Measurements from ENCODE around the gene SIAH1.
A peak's percentile ranks its signal among the peaks of the same experiment; 100 is the strongest.

The SIAH1 gene

DNA sequence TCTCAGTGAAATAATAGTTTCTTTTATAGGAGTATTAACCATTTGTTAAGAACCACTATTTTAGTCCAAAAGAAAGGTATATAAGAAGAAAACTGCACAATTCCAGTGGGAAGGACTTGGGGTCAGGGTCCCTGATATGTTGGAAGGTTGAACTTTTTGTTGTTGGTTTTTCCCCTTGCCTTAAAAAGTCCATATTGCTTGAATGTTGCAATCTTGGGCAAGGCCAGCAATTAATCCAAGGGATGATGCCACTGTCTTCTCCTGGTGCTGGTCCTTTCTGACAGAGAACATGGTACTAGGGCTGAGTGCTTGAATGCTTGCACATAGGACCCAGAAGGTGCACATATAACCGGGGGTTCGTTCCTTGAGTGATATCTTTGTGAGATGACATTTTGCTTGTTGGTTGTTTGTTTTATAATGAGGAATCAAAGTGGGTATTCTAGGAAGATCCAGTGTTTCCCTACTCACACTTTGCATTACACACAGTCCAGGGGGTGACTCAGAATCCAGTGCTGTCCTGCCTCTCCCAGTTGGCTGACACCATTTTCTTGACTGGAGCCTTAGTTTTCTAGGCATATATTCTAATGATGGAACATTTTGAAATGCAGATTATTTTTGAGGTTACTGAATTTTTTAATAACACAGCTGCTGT lies 54.9 kb downstream of the SIAH1 start:
- no peak for DNase-seq (ENCODE audit: low read depth)
- no peak overlapping the region for H3K4me3 ChIP-seq (replicated peaks; ENCODE audit: low read depth, low read length)
- TF ChIP-seq, protein P1, sequence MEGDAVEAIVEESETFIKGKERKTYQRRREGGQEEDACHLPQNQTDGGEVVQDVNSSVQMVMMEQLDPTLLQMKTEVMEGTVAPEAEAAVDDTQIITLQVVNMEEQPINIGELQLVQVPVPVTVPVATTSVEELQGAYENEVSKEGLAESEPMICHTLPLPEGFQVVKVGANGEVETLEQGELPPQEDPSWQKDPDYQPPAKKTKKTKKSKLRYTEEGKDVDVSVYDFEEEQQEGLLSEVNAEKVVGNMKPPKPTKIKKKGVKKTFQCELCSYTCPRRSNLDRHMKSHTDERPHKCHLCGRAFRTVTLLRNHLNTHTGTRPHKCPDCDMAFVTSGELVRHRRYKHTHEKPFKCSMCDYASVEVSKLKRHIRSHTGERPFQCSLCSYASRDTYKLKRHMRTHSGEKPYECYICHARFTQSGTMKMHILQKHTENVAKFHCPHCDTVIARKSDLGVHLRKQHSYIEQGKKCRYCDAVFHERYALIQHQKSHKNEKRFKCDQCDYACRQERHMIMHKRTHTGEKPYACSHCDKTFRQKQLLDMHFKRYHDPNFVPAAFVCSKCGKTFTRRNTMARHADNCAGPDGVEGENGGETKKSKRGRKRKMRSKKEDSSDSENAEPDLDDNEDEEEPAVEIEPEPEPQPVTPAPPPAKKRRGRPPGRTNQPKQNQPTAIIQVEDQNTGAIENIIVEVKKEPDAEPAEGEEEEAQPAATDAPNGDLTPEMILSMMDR (IDR thresholded peaks at IDR 0.05; ENCODE audit: low read length, missing control alignments) = no peak

DNA sequence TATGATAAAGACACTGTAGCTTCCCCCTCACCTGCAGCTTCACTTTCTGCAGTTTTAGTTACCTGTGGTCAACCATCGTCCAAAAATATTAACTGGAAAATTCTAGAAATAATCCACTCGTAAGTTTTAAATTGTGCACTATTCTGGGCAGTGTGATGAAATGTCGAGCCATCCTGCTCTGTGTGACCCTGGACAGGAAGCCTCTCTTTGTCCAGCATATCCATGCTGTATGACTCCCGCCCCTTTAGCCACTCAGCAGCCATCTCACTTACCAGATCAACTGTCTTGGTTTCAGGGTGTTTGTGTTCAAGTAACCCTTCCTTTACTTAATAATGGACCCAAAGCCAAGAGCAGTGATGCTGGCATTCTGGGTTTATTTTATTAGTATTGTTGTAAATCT lies 56.1 kb downstream of the SIAH1 start:
- no peak overlapping the region for H3K4me3 ChIP-seq (replicated peaks; ENCODE audit: low read depth, low read length)
- TF ChIP-seq, protein P1 (IDR thresholded peaks at IDR 0.05; ENCODE audit: low read length, missing control alignments) = no peak
- no peak for DNase-seq (ENCODE audit: low read depth)

DNA sequence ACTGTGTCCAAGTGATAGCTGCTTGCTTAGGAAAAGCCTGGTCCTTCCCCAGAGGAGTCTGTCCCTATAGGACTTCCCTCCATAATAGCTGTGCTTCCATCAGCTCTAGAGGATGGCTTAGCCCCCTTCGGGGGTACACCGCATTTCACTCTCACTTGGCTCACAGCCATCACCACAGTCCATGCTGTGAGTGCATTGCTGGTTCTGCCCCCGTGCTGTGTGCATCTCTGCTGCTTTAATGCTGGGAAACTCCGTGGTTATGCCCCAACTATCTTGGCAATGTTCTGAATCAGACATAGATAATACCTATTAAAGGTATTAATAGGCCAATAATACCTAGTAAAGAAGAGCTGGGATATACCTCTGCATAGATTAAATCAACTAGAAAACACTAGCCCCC lies 58.3 kb downstream of the SIAH1 start:
- DNase-seq (ENCODE audit: low read depth) = no peak
- TF ChIP-seq, protein P1 (IDR thresholded peaks at IDR 0.05; ENCODE audit: low read length, missing control alignments) = no peak
- no peak overlapping the region for H3K4me3 ChIP-seq (replicated peaks; ENCODE audit: low read depth, low read length)

DNA sequence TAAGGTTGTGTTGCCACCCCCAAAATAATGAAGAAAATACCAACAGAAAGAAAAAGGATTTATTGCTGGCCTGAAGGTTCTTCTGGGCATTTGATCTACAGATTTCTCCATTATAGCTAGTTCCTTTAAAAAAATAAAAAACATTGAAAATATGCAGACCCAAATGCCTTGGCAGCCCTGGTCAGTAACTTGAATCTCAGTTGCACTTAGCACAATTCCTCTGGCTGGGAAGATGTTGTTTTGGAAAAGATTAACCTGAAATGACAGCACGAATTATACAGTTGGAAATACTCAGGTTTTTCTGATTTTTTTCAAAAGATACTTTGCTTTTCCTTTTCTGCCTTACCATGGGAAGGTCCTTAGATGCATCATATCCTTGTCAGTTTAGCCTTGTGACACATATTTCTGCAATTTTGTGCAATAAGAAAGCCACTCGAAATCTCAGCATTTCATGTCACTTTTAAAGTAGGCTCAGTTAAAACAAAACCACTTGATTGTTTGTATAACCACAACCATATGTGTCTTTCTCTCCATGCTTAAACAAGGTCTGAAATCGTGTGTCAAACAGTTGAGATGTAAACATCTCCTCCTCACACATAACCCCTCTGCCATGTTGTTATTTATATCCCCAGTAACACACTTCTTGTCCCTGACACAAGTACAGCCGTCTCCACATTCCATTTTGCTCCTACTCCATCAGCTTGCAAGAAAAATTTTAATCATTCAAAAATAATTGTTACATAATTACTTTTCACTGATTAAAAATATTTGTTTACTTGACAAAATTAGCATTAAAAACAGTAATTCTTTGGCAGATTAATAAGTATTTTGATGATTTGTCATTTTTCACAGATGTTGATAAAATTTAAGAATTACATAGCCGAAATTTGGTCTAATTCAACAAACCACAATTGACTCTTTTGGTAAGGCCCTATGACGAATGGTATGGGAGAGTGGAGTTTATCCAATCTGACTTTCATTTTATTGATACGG lies 61.1 kb downstream of the SIAH1 start:
- no peak for DNase-seq (ENCODE audit: low read depth)
- H3K4me3 ChIP-seq (replicated peaks; ENCODE audit: low read depth, low read length) = no peak overlapping the region
- TF ChIP-seq, protein P1 (IDR thresholded peaks at IDR 0.05; ENCODE audit: low read length, missing control alignments) = no peak

DNA sequence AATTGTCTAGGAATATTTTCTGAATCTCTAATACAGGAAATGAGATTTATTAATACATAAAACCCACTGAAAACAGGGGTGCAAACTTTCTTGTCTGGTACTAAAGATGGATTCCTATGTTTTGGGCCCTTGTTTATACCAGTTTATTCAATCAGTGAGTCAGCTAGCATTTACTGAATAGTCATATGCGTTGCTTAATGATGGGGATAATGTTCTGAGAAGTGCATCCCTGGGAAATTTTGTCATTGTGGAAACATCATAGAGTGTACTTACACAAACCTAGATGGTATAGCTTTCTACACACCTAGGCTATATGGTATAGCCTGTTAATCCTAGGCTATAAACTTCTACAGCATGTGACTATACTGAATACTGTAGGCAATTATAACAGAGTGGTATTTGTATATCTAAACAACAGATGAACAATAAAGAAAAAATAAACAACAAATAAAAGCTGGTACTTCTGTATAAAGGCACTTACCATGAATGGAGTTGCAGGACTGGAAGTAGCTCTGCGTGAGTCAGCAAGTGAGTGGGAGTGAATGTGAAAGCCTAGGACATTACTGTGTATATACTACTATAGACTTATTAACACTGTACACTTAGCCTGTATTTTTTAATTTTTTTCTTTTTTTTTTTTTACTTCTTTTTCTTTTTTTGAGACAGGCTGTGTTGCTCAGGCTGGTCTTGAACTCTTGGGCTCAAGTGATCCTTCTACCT lies 63.7 kb downstream of the SIAH1 start:
- no peak overlapping the region for H3K4me3 ChIP-seq (replicated peaks; ENCODE audit: low read depth, low read length)
- TF ChIP-seq, protein P1 (IDR thresholded peaks at IDR 0.05; ENCODE audit: low read length, missing control alignments) = no peak
- peak; percentile 63 for DNase-seq (ENCODE audit: low read depth)

DNA sequence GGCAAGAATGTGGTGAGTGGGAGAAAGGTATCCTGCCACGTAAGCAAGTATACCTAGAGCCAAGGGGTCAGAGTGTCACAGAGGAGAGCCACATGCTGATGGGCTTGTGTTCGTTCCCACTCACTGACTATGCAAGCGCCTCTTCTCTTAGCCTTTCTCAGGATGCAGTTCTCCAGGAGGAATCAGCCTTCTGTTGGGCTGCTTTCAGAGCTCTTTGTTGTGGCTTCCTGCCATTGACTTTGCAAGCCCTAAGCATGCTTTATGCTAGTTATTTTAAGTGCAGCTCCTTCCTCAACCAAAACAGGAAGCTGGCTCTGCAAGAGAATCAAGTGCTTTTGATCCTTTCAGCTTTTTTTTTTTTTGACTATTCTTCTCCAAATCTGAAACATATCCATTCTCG lies 66.6 kb downstream of the SIAH1 start:
- TF ChIP-seq, protein P1 (IDR thresholded peaks at IDR 0.05; ENCODE audit: low read length, missing control alignments) = no peak
- no peak overlapping the region for H3K4me3 ChIP-seq (replicated peaks; ENCODE audit: low read depth, low read length)
- DNase-seq (ENCODE audit: low read depth) = peak; percentile 74
